Measurements from ENCODE around the gene UBL5.
"Not testable (repeated sequence)": the region's sequence is repeated elsewhere in the genome, so short reads cannot be mapped to it uniquely, and the experiment has no call there.

UBL5 gene

GRCh38 chr19:9827289-9828238, at the start of gene UBL5:
Gene UBL5 (plus strand): TSS chr19:9827918. CDS start chr19:9828338, 420 bp downstream.
- DNase-seq = peak; percentile 92

GRCh38 chr19:9782338-9782737, 45.4 kb upstream of the UBL5 start:
- no peak for DNase-seq

DNA sequence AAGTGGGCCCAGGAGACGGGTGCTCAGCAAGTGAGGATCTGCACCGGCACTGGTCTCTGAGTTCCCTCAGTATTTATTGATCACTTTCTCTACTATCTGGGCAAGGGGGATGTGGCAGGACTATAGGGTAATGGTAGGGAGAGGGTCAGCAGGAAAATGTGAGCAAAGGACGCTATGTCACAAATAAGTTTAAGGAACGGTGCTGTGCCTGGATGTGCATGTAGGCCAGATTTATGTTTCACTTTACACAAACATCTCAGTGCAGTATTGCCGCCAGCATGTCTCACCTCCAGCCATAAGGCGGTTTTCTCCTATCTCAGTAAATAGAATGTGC, 43.6 kb upstream of the UBL5 start:
- DNase-seq = not testable (repeated sequence)

DNA sequence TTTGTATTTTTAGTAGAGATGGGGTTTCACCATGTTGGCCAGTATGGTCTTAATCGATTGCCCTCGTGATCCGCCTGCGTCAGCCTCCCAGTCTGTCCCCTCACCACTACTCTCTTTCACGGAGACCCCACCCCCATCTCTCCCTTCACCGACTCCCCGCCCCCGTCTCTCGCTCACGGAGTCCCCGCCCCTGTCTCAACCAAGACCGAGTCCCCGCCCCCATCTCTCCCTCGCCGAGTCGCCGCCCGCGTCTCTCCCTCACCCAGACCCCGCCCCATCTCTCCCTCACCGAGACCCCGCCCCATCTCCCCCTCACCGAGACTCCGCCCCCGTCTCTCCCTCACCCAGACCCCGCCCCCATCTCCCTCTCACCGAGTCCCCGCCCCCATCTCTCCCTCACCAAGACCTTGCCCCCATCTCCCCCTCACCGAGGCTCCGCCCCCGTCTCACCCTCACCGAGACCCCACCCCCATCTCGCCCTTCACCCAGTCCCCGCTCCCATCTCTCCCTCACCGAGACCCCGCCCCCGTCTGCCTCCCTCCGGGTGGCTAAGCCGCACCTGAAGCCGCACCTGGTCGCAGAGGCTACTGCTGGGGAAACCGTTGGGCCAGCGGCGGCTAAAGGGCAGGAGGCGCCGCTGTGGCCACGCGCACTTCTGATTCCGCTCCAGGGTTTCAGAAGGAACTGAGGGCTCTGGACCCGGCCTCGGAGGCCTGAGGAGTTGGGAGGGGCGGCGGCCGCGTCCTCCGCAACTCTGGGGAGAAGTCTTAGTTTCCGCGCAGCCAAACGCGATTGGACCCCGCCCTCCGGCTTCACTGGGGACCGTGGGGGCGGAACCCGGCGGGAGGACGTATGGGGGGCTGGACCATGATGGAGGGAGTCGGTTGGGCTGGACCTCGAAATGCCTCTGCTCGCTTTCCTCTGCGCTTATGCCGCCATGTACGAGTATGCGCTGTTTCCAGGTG, 42.1 kb upstream of the UBL5 start:
- peak; percentile 99 for DNase-seq

DNA sequence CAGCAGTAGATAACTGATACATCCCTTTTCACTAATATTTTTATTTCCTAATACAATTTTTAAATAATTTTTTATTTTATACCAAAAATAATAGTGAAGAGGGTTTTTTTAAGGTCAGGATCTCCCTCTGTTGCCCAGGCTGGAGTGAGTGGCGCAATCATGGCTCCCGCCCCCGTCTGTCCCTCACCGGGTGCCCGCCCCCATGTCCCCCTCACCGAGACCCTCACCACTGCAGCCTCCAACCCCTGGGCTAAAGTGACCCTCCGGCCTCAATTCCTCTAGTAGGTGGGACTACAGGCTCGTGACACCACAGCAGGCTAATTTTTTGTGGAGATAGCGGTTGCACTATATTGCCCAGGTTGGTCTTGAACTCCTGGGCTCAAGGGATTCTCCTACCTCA, 41.4 kb upstream of the UBL5 start:
- no peak for DNase-seq

DNA sequence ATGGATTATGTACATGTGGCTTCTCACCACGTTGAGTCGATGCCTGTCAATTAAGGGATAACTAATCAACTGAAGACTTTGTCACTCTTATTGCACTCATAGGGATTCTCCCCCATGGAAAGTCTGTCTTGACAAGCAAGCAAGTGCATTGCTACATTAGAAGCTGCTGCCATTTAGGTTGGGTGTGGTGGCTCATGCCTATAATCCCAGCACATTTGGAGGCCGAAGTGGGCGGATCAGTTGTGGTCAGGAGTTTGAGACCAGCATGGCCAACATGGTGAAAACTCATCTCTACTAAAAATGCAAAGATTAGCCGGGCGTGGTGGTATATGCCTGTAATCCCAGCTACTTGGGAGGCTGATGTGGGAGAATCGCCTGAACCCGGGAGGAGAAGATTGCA, 40.9 kb upstream of the UBL5 start:
- DNase-seq = no peak

DNA sequence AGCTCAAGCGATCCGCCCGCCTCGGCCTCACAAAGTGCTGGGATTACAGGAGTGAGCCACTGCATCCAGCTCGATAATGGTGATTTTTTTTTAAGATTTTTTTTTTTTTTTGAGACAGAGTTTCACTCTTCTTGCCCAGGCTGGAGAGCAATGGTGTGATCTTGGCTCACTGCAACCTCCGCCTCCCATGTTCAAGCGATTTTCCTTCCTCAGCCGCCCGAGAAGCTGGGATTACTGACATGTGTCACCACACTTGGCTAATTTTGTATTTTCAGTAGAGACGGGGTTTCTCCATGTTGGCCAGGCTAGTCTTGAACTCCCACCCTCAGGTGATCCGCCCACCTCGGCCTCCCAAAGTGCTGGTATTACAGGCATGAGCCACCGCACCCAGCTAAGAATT, 39.1 kb upstream of the UBL5 start:
- not testable (repeated sequence) for DNase-seq

DNA sequence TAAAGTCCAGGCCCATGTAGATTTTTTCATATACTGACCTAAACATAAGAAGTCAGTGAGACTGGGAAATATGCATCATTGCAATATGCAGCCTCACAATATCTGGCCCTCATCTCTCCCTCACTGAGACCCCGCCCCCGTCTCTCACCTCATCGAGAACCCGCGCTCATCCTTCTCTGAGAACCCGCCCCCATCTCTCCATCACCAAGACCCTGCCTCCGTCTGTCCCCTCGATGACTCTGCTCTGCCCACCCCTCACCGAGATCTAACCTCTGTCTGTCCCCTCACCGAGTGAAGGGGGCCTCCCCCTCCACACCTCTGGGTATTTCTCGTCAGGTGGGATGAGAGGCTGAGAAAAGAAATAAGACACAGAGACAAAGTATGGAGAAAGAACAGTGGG, 38.7 kb upstream of the UBL5 start:
- DNase-seq = no peak

GRCh38 chr19:9789579-9789978, 38.1 kb upstream of the UBL5 start:
- DNase-seq = not testable (repeated sequence)

GRCh38 chr19:9791073-9791367, 36.7 kb upstream of the UBL5 start:
- not testable (repeated sequence) for DNase-seq

DNA sequence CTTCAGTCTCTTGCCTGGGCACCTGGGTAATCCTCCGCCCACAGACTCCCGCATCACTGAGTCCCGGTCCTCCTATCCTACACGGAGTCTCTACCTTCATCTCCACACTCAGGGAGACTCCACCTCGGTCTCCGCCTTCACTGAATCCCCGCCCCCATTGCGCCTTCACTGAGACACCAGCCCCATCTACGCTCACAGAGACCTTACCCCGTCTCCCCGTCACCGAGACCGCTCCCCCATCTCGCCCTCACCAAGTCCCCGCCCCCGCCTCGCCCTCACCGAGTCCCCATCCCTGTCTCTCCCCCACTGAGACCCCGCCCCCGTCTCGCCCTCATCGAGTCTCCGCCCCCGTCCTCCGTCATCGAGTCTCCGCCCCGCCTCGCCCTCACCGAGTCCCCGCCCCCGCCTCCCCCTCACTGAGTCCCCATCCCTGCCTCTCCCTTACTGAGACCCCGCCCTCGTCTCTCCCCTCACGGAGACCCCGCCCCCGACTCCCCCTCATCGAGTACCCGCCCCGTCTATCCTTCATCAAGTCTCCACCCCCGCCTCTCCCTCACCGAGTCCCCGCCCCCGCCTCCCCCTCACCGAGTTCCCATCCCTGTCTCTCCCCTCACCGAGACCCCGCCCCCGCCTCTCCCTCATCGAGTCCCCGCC, 36.0 kb upstream of the UBL5 start:
- peak; percentile 97 for DNase-seq

GRCh38 chr19:9792206-9793070, 35.3 kb upstream of the UBL5 start:
- DNase-seq = peak; percentile 93

GRCh38 chr19:9793071-9793591, 34.6 kb upstream of the UBL5 start:
- peak; percentile 74 for DNase-seq

- peak; percentile 86 for DNase-seq
Observed at GRCh38 chr19:9796113-9796773, 31.5 kb upstream of the UBL5 start.

GRCh38 chr19:9797871-9798270, 29.8 kb upstream of the UBL5 start:
- no peak for DNase-seq

- DNase-seq = no peak
Observed at GRCh38 chr19:9799162-9799561, 28.6 kb upstream of the UBL5 start.

DNA sequence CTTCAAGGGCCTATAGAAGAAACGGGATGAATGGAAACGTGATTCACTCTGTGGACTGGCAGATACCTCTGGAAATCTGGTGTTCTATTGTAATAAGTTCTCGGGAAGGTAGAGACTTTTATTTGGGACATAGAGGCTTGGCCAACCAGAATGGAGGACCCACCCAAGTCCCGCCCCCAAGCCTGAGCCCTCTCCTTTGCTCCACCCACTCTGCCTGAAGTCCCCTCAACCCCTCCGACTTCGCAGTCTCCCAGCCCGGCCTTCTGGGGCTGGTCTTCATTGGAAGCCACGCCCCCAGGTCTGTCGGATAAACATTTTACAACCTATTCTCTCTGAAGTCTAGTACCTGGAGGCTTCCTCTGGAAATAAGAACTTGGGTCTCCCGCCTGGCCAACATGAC, 25.7 kb upstream of the UBL5 start:
- no peak for DNase-seq

GRCh38 chr19:9806803-9807202, 20.9 kb upstream of the UBL5 start:
- DNase-seq = no peak

DNA sequence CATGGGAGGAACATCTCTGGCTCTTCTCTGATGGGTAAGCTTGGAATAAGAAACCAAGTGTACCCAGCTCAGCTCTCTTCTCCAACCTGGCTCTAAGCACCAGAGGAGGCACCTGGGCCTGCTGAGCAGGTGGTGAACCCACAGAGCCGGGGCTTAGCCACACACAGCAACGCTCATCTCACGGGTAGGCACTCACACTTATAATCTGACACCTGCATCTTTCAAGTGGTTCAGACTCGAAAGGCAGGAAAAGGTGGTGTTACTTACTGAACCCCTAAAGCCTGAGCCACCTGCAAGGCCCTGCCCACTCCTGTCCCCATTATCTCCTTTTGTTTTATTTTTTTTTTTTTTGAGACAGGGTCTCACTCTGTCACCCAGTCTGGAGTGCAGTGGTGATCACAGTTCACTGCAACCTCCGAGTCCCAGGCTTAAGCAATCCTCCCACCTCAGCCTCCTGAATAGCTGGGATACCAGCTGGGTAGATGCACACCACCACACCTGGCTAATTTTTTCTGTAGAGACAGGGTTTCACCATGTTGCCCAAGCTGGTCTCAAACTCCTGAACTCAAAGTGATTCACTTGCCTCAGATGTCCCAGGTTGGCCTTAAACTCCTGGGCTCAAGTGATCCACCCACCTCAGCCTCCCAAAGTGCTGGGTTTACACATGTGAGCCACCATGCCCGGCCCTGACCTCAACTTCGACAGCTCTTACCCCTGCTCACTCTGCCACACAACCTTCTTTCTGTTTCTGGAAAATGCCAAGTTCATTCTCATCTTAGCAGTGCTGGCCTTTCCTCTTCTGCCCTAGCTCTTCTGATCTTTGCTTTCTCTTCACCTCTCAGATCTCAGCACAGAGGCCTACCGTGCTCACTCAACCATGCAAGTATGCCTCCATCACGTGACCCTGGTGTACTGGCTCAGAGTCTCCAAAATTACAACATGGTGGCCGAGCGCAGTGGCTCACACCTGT, 18.6 kb upstream of the UBL5 start:
- DNase-seq = no peak

- DNase-seq = no peak
Observed at GRCh38 chr19:9811139-9811538, 16.6 kb upstream of the UBL5 start.
